AG04449 (cell line): Measurements from ENCODE around the gene COMMD4.
"Not testable (repeated sequence)": the region's sequence is repeated elsewhere in the genome, so short reads cannot be mapped to it uniquely, and the experiment has no call there.

Experiments
- CTCF ChIA-PET: fragments of 350-600 bp; formaldehyde crosslinking; extraction: SDS; loops from one replicate; lab custom pipeline; 2021; ENCODE audit warnings: antibody characterized with exemption; lab: Yijun Ruan, JAX
- POLR2A ChIA-PET: fragments of 400-600, 350-600 bp; formaldehyde crosslinking; extraction: SDS; loops from one replicate; lab custom pipeline; 2020; ENCODE audit warnings: antibody characterized with exemption, inconsistent platforms; lab: Yijun Ruan, JAX
- DNase-seq: peaks from one replicate; pipeline ENCODE4 v3.0.0-alpha.2; 2010; ENCODE audit warnings: low read depth, low spot score
- H3K4me3 ChIP-seq: 2 replicates; pipeline ENCODE4 v1.5.1; 2011; ENCODE audit warnings: low read depth, mild to moderate bottlenecking, control low read depth, low read length
- TF ChIP-seq, protein P1 (sequence below): IDR thresholded peaks from one replicate; pipeline ENCODE4 v1.5.1; 2011; ENCODE audit warnings: mild to moderate bottlenecking, moderate library complexity, low read length, control low read depth, inconsistent platforms; ENCODE audit not compliant: insufficient read depth; ENCODE audit errors: missing control alignments

The COMMD4 gene

GRCh38 chr15:75335705-75336355 is at the start of gene COMMD4:
COMMD4 (plus strand) TSS chr15:75336063; CDS start chr15:75336090, 27 bp downstream.
- TF ChIP-seq, protein P1, sequence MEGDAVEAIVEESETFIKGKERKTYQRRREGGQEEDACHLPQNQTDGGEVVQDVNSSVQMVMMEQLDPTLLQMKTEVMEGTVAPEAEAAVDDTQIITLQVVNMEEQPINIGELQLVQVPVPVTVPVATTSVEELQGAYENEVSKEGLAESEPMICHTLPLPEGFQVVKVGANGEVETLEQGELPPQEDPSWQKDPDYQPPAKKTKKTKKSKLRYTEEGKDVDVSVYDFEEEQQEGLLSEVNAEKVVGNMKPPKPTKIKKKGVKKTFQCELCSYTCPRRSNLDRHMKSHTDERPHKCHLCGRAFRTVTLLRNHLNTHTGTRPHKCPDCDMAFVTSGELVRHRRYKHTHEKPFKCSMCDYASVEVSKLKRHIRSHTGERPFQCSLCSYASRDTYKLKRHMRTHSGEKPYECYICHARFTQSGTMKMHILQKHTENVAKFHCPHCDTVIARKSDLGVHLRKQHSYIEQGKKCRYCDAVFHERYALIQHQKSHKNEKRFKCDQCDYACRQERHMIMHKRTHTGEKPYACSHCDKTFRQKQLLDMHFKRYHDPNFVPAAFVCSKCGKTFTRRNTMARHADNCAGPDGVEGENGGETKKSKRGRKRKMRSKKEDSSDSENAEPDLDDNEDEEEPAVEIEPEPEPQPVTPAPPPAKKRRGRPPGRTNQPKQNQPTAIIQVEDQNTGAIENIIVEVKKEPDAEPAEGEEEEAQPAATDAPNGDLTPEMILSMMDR: no peak
- ChIA-PET CTCF (interaction anchor here (1.6 kb wide), 1 partner anchor 306 kb away, joined by 4 read pairs; no protein-coding TSS in a partner anchor), POLR2A (no interaction called here)

GRCh38 chr15:75293660-75294059 is 42.2 kb upstream of the COMMD4 start:
- CTCF ChIA-PET, POLR2A ChIA-PET, H3K4me3 ChIP-seq, DNase-seq: not testable (repeated sequence)

More at GRCh38 chr15:75335705-75336355, at the start of gene COMMD4:
- H3K4me3 ChIP-seq: peak within 1 kb of the TSS; percentile 89
- DNase-seq: peak; percentile 70

DNA sequence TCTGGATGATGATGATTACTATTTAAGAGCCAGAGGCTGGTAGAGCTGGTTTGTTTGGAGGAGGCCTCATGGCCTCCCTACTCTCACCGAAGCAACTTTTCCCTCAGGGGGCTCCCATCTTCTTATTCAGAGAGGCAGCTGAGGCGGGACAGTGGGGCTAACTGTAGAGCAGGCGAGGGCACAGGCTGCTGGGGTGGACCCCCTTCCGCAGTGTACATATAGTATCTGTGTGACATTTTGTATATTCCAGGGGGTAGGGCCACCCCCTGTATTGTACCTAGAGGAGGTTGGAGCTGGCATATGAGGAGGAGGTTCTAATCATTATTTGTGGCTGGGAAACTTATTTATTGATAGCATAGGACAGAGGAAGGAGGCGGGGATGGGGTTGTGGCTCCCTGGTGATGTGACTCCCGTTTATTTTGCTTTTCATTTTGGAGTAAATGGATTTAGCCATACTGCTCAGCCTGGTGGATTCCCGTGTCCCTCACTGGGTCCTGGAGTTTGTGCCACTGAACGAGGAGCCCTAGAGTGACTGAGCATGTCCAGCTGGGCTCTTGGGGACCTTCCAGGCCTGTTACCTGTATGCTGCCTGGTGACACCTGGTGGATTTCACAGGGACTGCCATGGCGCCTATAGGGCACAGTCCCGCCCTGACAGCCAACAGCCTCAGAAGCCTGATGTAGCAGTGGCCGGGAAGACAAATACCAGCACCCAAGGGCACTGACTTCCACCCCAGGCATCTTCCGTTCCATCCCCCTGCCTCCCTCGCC is 37.1 kb upstream of the COMMD4 start:
- DNase-seq, CTCF ChIA-PET, H3K4me3 ChIP-seq, POLR2A ChIA-PET: not testable (repeated sequence)

- DNase-seq, POLR2A ChIA-PET, H3K4me3 ChIP-seq, CTCF ChIA-PET: not testable (repeated sequence)
- TF ChIP-seq, protein P1: peak; percentile 9
These were observed 36.6 kb upstream of the COMMD4 start for GRCh38 chr15:75299311-75299688.

DNA sequence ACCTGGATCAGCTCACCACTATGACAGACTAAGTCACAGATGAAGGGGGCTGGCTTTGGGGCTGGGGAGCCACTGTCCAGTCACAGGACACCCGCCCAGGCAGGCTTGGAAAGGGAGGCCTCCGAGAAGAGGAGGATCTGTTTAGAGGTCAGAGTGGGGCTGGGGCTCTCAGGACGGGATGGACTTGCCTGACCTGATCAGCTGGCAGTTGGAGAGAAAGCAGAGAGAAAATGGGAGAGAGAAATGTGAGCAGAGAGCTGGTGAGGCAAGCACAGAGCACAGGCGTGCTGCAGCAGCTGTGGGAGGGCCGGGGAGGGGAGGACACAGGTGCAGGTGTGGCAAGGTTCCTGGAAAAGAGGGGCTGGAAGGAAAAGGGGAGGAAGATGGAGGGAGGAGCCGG is 35.8 kb upstream of the COMMD4 start:
- H3K4me3 ChIP-seq, DNase-seq, POLR2A ChIA-PET: not testable (repeated sequence)
- CTCF ChIA-PET: interaction anchor here (0.8 to 1.4 kb wide), 2 partner anchors 270 to 304 kb away, joined by 3 to 4 read pairs; no protein-coding TSS in a partner anchor

GRCh38 chr15:75302318-75302717 is 33.5 kb upstream of the COMMD4 start:
- ChIA-PET CTCF (no interaction called here), POLR2A (no interaction called here)
- TF ChIP-seq, protein P1: no peak
- no peak overlapping the region for H3K4me3 ChIP-seq
- no peak for DNase-seq

DNA sequence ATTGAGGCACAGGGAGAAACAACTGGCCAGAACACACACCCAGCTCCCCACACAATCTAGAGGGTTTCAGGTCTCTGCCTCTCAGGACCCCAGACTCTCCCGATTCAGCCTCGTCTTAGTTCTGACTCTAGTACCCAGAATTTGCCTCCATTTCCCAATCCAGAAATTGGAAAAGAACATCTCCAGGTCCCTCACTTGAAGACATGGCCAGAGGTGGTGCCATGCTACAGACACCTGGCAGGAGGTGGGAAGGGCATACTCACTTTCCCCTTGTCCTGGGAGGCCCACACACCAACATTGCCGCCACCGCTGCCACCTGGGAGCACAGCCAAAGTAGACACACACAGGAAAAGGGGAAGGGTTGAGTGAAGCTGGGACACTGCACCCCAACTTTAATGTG is 33.1 kb upstream of the COMMD4 start:
- DNase-seq, H3K4me3 ChIP-seq, CTCF ChIA-PET, POLR2A ChIA-PET: not testable (repeated sequence)

DNA sequence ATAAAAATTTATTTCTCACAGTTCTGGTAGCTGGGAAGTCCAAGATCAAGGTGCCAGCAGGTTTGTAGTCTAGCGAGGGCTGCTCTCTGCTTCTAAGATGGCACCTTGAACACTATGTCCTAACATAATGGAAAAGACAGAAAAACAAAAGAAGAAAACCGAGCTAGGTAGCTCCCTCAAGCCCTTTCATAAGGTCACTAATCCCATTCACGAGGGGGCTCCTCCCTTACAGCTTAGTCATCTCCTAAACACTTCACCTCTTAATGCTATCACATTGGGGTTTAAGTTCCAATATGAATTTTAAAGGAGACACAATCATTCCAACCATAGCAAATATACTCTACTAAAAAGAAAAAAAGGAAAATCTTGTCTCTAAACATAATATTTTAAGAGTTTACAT is 29.7 kb upstream of the COMMD4 start:
- H3K4me3 ChIP-seq: no peak overlapping the region
- no peak for DNase-seq
- ChIA-PET POLR2A (no interaction called here), CTCF (interaction anchor here (1.2 to 3.5 kb wide), 2 partner anchors 275 to 281 kb away, joined by 3 to 16 read pairs; no protein-coding TSS in a partner anchor)
- TF ChIP-seq, protein P1: no peak
